GM23338 (cell line): ENCODE measurements around the gene SART1. TPM values are rescaled to one million over a fixed set of nuclear protein-coding genes. Genes with fewer than 3 reads are reported as not detected.

ENCODE experiments used
- ATAC-seq: fragments of 200-7000 bp; cut with Tn5 transposase; 3 replicates; pipeline ENCODE4 v1.9.1; 2020
- DNase-seq: peaks from one replicate; pipeline ENCODE4 v3.0.0-alpha.2; 2015; ENCODE audit warnings: low spot score
- H2AFZ ChIP-seq: fragments of 200-600 bp; sonication (generic); 2 replicates; pipeline ENCODE4 v1.8.0; 2016; ENCODE audit warnings: antibody characterized with exemption, mild to moderate bottlenecking, moderate library complexity
- H3F3A ChIP-seq: fragments of 200-600 bp; sonication (generic); replicated peaks from 2 replicates; pipeline ENCODE4 v1.8.0; 2017; ENCODE audit warnings: antibody characterized with exemption, mixed run types, low read depth
- H3K27ac ChIP-seq: fragments of 200-600 bp; sonication (generic); 2 replicates; pipeline ENCODE4 v1.6.1; 2016; ENCODE audit warnings: low read depth
- H3K27me3 ChIP-seq: fragments of 200-600 bp; sonication (generic); 2 replicates; pipeline ENCODE4 v1.8.0; 2016; ENCODE audit warnings: mild to moderate bottlenecking, mixed run types, moderate library complexity; ENCODE audit not compliant: insufficient read depth
- H3K36me3 ChIP-seq: fragments of 200-600 bp; sonication (generic); 2 replicates; pipeline ENCODE4 v1.8.0; 2016; ENCODE audit warnings: mild to moderate bottlenecking; ENCODE audit not compliant: insufficient read depth
- H3K4me1 ChIP-seq: fragments of 200-600 bp; sonication (generic); 2 replicates; pipeline ENCODE4 v1.8.0; 2016; ENCODE audit warnings: mild to moderate bottlenecking, moderate library complexity; ENCODE audit not compliant: insufficient read depth
- H3K4me2 ChIP-seq: fragments of 200-600 bp; sonication (generic); 2 replicates; pipeline ENCODE4 v1.7.1; 2017; ENCODE audit warnings: mixed run types
- H3K4me3 ChIP-seq: fragments of 200-600 bp; sonication (generic); 2 replicates; pipeline ENCODE4 v1.6.1; 2016; ENCODE audit warnings: mixed run types
- H3K79me2 ChIP-seq: fragments of 200-600 bp; sonication (generic); replicated peaks from 2 replicates; pipeline ENCODE4 v1.8.0; 2017; ENCODE audit warnings: mild to moderate bottlenecking; ENCODE audit not compliant: insufficient read depth
- H3K9me2 ChIP-seq: fragments of 200-600 bp; sonication (generic); 2 replicates; pipeline ENCODE4 v1.8.0; 2017; ENCODE audit not compliant: insufficient read depth
- H4K20me1 ChIP-seq: fragments of 200-600 bp; sonication (generic); replicated peaks from 2 replicates; pipeline ENCODE4 v1.8.0; 2017; ENCODE audit warnings: mild to moderate bottlenecking; ENCODE audit not compliant: insufficient read depth
- H3K27ac Mint-ChIP-seq: 2 replicates; pipeline ENCODE4 v1.8.0; 2020; ENCODE audit warnings: inconsistent platforms, mild to moderate bottlenecking, moderate library complexity, mixed read lengths
- H3K27me3 Mint-ChIP-seq: 3 replicates; pipeline ENCODE4 v1.8.0; 2022; ENCODE audit warnings: low read depth, mild to moderate bottlenecking, moderate library complexity, mixed read lengths, inconsistent platforms; ENCODE audit not compliant: insufficient read depth, poor library complexity
- H3K36me3 Mint-ChIP-seq: 3 replicates; pipeline ENCODE4 v1.8.0; 2021; ENCODE audit warnings: low read depth, mild to moderate bottlenecking, inconsistent platforms, moderate library complexity, mixed read lengths
- H3K4me1 Mint-ChIP-seq: 3 replicates; pipeline ENCODE4 v1.8.0; 2020; ENCODE audit warnings: mild to moderate bottlenecking, inconsistent platforms, mixed read lengths
- H3K4me3 Mint-ChIP-seq: 3 replicates; pipeline ENCODE4 v1.8.0; 2021; ENCODE audit warnings: moderate library complexity, mild to moderate bottlenecking, inconsistent platforms, mixed read lengths
- H3K9me3 Mint-ChIP-seq: 3 replicates; pipeline ENCODE4 v1.8.0; 2020; ENCODE audit warnings: moderate library complexity, mild to moderate bottlenecking, inconsistent platforms, mixed read lengths
- CREB1 ChIP-seq: fragments of 250-450 bp; sonication (Bioruptor Pico); IDR thresholded peaks from 2 replicates; pipeline ENCODE4 v1.5.0; 2020; ENCODE audit warnings: low read depth, mild to moderate bottlenecking, moderate library complexity
- EZH2 ChIP-seq: fragments of 200-600 bp; sonication (generic); IDR thresholded peaks from one replicate; pipeline ENCODE4 v1.8.0; 2017; ENCODE audit warnings: antibody characterized with exemption, mild to moderate bottlenecking, low read depth; ENCODE audit not compliant: unreplicated experiment
- EZH2phosphoT487 ChIP-seq: fragments of 200-600 bp; sonication (generic); IDR thresholded peaks from one replicate; pipeline ENCODE4 v1.8.1; 2018; ENCODE audit warnings: antibody characterized with exemption; ENCODE audit not compliant: unreplicated experiment
- JUNB ChIP-seq: IDR thresholded peaks from one replicate; pipeline ENCODE4 v1.6.1; 2016; ENCODE audit warnings: antibody characterized with exemption; ENCODE audit not compliant: unreplicated experiment
- POLR2AphosphoS5 ChIP-seq: IDR thresholded peaks from 2 replicates; pipeline ENCODE4 v1.6.1; 2016; ENCODE audit warnings: antibody characterized with exemption, low read depth
- STAT1 ChIP-seq: IDR thresholded peaks from one replicate; pipeline ENCODE4 v1.6.1; 2016; ENCODE audit warnings: antibody characterized with exemption; ENCODE audit not compliant: unreplicated experiment
- ZNF114 ChIP-seq: fragments of 250-450 bp; sonication (Bioruptor Pico); IDR thresholded peaks from 2 replicates; pipeline ENCODE4 v1.5.0; 2020; ENCODE audit warnings: mild to moderate bottlenecking, moderate library complexity
- ZNF462 ChIP-seq: fragments of 250-450 bp; sonication (Bioruptor Pico); IDR thresholded peaks from 2 replicates; pipeline ENCODE4 v1.5.0; 2020; ENCODE audit warnings: mild to moderate bottlenecking, moderate library complexity
- polyA plus RNA-seq: library from polyadenylated mRNA; unstranded; fragments of >200 nt; fragmentation: Nextera tagmentation; extraction: Ambion mirVana; gene quantifications from 2 replicates; pipeline ENCODE4 v1.2.1, GENCODE V29; 2016
- total RNA-seq: library from RNA; depleted of rRNA; stranded (reverse); fragments of >200 nt; shearing (Covaris generic); gene quantifications from 2 replicates; pipeline ENCODE4 v1.2.3, GENCODE V29; 2014

The SART1 gene
- total and polyA plus RNA-seq, 2 experiments from 2014 or later: 43.9 to 91.0 TPM

- Histone ChIP-seq H4K20me1 (peaks cover 7% of the 10 kb centered on the region; the same call in 1 of the 2 replicates), H3F3A (peaks cover 15% of the 10 kb centered on the region; the same call in 1 of the 2 replicates), H3K27me3 (peaks cover 16% of the 10 kb centered on the region), H3K4me3 (no peak overlapping the region), H3K4me1 (peaks cover 14% of the 10 kb centered on the region; the same call in 1 of the 2 replicates), H2AFZ (no peak overlapping the region), H3K9me2 (no peaks in the 10 kb centered on the region), H3K79me2 (peaks cover 18% of the 10 kb centered on the region), H3K36me3 (peaks cover 7% of the 10 kb centered on the region; the same call in 1 of the 2 replicates), H3K27ac (no peak overlapping the region), H3K4me2 (no peak overlapping the region)
- H3K4me3 Mint-ChIP-seq: no peak overlapping the region
- peaks cover 30% of the 10 kb centered on the region for H3K36me3 Mint-ChIP-seq
- TF ChIP-seq STAT1 (no peak), POLR2AphosphoS5 (no peak), EZH2 (no peak), CREB1 (CRISPR knock-in tag) (no peak), JUNB (no peak), EZH2phosphoT487 (no peak), ZNF114 (CRISPR knock-in tag) (no peak)
- ATAC-seq (no peak), DNase-seq (no peak)
- H3K4me1 Mint-ChIP-seq: peaks cover 22% of the 10 kb centered on the region
- H3K9me3 Mint-ChIP-seq: no peaks in the 10 kb centered on the region
- H3K27me3 Mint-ChIP-seq: peaks cover 20% of the 10 kb centered on the region
- no peak overlapping the region for H3K27ac Mint-ChIP-seq
Observed at GRCh38 chr11:66007201-66007634, 45.7 kb downstream of the SART1 start.

- no peaks in the 10 kb centered on the region for H3K9me3 Mint-ChIP-seq
- Histone ChIP-seq H3F3A (0 out of 2 replicates have a peak, but pooled peaks cover 15% of the 10 kb centered on the region), H2AFZ (no peak overlapping the region), H3K4me2 (no peak overlapping the region), H4K20me1 (peaks cover 7% of the 10 kb centered on the region; the same call in 1 of the 2 replicates), H3K36me3 (peaks cover 7% of the 10 kb centered on the region; the same call in 1 of the 2 replicates), H3K4me1 (peaks cover 12% of the 10 kb centered on the region; the same call in 1 of the 2 replicates), H3K79me2 (peaks cover 14% of the 10 kb centered on the region), H3K4me3 (no peak overlapping the region), H3K27me3 (peaks cover 22% of the 10 kb centered on the region), H3K9me2 (no peaks in the 10 kb centered on the region), H3K27ac (no peak overlapping the region)
- H3K4me1 Mint-ChIP-seq: peaks cover 20% of the 10 kb centered on the region
- TF ChIP-seq ZNF114 (CRISPR knock-in tag) (no peak), ZNF462 (CRISPR knock-in tag) (no peak), POLR2AphosphoS5 (no peak), EZH2phosphoT487 (no peak)
- no peak overlapping the region for H3K27ac Mint-ChIP-seq
- ATAC-seq (no peak), DNase-seq (no peak)
- H3K36me3 Mint-ChIP-seq: peaks cover 27% of the 10 kb centered on the region
- H3K27me3 Mint-ChIP-seq: peaks cover 17% of the 10 kb centered on the region
- H3K4me3 Mint-ChIP-seq: no peak overlapping the region
Observed at GRCh38 chr11:66008095-66008467, 46.5 kb downstream of the SART1 start.
